CD4-positive, alpha-beta T cell treated with Interleukin-6 at 100 ng/mL for 8 hours (primary cell): ENCODE results near the gene ABCA12.

Experiments used
- DNase-seq: peaks from one replicate; pipeline ENCODE4 v3.0.0-alpha.2; 2020; ENCODE audit warnings: mixed read lengths, low spot score

ABCA12 gene

DNA sequence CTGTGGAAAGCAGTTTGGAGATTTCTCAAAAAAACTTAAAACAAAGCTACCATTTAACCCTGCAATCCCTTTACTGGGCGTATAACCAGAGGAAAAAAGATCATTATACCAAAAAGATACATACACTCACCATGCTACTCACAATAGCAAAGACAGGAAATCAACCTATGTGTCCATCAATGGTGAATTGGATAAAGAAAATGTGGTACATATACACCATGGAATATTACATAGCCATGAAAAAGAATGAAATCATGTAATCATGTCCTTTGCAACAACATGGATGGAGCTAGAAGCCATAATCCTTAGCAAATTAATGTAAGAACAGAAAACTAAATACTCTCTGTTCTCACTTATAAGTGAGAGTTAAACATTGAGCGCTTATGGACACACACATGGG, 18.6 kb downstream of the ABCA12 start:
- DNase-seq, result no peak

DNA sequence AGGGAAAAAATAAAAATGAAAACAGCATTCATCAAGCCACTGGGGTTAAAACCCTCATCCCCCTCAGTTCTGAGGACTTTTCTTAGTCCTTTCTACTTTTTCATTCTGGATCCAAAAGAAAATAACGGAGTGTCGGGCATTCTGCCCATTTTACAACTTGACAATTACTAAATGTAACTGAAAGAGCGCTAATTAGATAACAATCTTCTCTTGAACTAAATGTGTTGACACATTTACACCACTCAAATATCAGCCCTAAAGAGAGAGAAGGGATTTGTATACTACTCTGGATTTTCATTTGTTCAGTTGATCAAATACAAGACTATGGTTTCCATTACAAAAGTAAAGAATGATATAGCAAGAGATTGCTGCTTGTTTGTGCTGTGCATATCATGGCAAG, 27.5 kb downstream of the ABCA12 start:
- no peak for DNase-seq

- no peak for DNase-seq
These were observed 31.0 kb downstream of the ABCA12 start for GRCh38 chr2:215107216-215108056.

DNA sequence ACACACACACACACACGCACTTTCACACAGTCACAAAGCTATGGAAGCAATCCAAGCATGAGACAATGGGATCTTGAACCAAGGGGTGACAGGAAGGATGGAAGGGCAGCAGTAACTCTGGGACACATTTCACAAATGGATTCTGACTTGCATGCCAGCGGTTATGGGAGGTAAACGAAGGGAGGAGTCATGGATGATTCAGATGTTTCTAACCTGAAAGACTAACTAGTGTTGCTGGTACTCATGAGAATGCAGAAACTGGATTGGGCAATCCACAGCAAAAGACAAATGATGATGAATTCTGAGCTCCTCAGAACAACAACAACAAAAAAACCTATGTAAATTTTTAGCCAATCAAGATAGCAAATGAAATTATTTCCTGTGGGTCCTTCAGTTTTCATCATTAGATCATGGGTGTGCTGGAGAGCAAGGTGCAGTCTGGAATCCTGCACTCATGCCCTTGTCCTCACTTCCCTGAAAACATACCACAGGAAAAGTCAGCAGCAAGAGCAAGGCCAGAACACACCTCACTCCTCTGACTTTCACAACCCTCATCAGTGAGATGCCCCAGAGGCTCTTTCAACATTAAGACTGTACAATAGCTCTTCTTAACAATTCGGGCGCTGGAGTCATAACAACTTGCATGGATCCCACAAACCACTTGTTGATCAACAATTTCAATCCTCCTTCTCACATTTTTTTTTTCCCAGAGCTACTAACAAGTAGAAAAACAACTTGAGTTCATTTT, 32.6 kb downstream of the ABCA12 start:
- no peak for DNase-seq

DNA sequence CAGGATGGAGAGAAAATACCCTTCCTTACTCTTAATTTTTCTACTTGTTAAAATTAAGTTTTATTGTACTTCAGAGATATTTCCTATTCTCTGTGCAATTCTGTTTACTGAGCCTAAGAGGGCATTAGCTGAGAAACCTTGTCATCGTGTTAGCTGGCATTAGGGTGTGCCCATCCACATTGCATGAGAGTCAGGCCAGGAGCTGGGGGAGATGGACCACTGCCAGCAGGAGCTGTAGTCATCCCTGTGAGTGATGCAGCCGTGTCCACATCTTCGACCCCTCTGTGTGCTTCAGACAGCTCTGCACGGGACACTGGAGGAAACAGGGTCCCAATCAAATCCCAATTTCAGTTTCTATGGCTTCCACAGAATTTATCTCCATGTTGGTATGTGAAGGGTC, 34.2 kb downstream of the ABCA12 start:
- no peak for DNase-seq

DNA sequence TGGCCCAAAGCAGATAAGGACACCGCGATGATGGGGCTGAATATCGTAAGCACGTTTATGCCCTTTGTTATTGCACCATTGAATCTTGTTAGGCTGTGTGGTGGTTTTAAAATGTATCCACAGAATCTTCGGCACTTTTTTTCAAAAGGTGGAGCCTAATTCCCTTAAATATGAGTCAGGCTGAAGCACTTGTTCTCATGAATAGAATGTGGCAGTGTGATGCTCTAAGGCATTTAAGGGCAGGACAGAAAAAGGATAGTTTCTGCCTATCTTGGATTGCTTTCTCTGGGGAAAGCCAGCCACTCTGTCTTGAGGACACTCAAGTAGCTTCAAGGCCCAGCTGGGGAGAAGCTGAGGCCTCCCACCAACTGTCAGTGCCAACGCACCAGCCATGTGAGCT, 39.6 kb downstream of the ABCA12 start:
- DNase-seq, result no peak

- DNase-seq, result no peak
These were observed 54.3 kb downstream of the ABCA12 start for GRCh38 chr2:215084080-215084479.

GRCh38 chr2:215083146-215083545, 55.3 kb downstream of the ABCA12 start:
- no peak for DNase-seq

DNA sequence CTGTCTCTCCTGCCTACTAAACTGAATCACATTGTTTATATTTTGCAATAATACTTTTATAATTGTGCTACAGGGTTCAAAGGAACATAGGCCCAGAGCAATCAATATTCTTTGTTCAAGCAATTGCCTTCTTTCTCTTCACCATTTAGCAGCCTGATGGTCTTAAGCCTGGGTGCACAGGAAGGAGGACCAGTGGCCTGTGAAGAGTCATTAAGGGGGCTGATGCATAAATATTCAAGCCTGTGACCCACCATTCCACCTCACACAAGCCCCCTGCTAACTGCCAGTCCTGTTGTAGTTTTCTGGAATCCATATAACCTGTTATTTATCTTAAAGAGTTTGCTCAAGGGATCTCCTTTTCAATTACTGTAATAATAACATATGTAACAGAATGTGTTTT, 56.0 kb downstream of the ABCA12 start:
- no peak for DNase-seq

DNA sequence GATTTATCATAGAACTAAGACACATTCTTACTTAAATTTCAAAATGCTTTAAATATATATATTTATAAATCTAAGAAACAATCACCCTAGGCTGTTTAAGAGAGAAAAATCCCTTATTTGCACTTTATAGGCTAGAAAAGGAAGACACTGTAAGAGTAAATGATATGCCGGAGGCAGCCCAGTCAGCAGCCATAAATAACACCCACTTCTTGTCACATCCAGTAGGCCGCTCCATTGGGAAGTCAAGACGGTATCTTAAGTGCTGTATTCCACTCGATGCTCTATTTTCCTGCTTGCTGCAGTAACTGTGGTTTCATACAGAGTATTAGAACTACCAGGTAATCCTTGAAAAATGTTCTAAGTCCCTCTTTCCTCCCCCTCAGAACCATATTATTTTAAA, 57.9 kb downstream of the ABCA12 start:
- no peak for DNase-seq

- DNase-seq, result no peak
These were observed 66.8 kb downstream of the ABCA12 start for GRCh38 chr2:215071676-215072075.

- no peak for DNase-seq
These were observed 70.0 kb downstream of the ABCA12 start for GRCh38 chr2:215068399-215068798.

GRCh38 chr2:215066124-215066523, 72.3 kb downstream of the ABCA12 start:
- no peak for DNase-seq

DNA sequence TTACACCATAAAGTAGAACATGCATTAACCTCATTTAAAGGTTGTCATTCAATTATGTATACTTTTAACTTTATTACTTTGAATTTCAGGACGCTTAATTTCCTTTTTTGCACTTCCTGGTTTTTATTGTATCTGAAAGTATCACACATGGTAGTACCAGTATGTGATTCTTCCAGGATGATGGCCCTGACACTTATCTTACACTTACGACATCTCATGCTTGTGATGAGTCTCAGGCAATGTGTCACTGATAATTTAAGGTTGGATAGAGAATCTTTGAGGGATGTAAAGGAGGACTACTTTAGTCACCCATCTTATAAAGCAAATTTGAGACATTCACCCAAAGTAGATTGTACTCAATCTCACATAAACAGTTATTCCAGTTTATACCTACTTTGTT, 74.9 kb downstream of the ABCA12 start:
- DNase-seq, result no peak

DNA sequence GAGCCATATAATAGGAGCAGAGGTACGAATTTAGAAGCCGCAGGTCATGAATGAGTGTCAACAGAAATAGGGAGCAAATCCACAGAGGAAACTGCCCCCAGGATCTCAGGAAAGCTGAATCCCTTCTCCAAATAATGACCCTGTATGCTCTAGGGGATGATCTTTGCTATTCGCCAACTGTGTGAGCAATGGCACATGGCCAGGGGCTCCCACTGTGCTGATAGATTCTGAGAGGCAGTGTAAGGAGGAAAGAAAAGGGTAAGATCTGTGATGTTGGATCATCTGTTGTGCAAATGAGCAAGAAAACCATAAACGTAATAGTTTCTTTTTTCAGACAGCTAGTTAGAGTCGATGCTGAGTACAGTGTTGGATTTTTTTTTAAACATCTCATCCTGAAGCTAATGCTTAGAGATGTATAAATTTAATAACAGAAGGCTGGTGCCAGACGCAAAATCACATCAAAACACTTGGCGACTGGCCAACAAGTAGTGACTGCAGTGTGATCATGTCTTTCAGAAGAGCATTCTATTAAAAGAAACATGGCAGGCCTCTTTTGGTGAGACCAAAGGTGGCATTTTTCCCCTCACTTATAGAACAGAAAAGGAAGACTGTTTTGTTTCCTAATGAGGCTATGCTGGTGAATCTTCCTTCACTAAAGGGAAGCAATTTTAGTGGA, 77.4 kb downstream of the ABCA12 start:
- DNase-seq, result no peak

- DNase-seq, result no peak
These were observed 78.7 kb downstream of the ABCA12 start for GRCh38 chr2:215059724-215060123.

- no peak for DNase-seq
These were observed 82.5 kb downstream of the ABCA12 start for GRCh38 chr2:215055891-215056290.

GRCh38 chr2:215052810-215053209, 85.6 kb downstream of the ABCA12 start:
- DNase-seq, result no peak

- no peak for DNase-seq
These were observed 86.0 kb downstream of the ABCA12 start for GRCh38 chr2:215052404-215052803.

DNA sequence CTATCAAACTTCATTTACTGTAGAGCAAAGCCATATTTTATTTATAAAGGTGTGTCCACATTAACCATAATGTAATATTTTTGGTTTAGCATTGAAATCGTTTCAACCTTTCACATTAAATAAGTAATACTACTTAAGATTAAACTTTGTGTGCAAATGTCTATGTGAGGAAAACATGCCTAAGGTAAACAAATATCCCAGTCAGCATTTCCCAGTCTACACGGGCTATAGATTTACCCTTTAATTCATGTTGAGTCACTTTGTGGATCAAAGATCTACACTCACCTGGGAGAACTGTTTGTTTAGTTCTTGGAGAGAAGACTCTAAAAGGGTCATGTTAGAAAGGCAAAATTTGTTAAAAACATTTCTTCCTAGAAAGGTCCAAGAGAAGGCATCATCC, 89.1 kb downstream of the ABCA12 start:
- no peak for DNase-seq

GRCh38 chr2:215038421-215038820, 100.0 kb downstream of the ABCA12 start:
- no peak for DNase-seq

DNA sequence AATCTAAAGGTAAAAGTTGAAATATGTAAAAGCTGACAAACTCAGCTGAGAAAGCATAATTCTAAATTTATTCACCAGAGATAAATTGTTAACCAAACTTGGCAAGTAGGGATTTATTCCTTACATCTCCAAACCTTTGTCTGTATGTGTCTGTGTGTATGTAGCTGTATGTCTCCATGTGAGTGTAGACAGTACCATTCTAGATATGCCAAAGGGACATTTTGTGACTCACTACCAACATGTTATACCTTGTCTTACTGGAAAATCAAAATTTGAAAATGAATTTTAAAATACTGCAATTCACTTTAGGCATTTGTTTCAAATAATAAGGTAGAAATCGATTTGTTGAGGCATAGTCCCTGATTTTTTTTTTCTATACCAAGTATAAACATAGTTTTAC, 102.1 kb downstream of the ABCA12 start:
- no peak for DNase-seq

DNA sequence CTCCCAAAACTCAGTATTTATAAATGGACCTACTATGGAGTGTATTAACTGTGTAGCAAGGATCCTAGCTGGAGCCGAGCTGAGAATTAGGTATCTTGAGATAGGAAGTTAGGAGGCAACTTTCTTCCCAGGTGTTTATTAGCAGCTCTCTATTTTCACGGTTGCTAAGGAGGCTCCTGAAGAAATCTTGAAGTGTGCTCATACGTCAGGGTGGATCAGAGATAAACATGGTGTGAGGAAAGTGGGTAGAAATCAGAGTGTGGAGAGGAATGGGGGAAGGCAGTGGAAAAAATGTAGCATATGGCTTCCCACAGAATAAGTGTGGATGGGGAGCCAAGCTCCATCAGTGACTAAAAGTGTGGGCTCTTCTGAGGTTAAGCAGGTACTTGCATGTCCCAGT, 104.3 kb downstream of the ABCA12 start:
- DNase-seq, result no peak
